ENCODE data around the gene SAMD4B.
A peak's percentile ranks its signal among the peaks of the same experiment; 100 is the strongest.

SAMD4B gene

DNA sequence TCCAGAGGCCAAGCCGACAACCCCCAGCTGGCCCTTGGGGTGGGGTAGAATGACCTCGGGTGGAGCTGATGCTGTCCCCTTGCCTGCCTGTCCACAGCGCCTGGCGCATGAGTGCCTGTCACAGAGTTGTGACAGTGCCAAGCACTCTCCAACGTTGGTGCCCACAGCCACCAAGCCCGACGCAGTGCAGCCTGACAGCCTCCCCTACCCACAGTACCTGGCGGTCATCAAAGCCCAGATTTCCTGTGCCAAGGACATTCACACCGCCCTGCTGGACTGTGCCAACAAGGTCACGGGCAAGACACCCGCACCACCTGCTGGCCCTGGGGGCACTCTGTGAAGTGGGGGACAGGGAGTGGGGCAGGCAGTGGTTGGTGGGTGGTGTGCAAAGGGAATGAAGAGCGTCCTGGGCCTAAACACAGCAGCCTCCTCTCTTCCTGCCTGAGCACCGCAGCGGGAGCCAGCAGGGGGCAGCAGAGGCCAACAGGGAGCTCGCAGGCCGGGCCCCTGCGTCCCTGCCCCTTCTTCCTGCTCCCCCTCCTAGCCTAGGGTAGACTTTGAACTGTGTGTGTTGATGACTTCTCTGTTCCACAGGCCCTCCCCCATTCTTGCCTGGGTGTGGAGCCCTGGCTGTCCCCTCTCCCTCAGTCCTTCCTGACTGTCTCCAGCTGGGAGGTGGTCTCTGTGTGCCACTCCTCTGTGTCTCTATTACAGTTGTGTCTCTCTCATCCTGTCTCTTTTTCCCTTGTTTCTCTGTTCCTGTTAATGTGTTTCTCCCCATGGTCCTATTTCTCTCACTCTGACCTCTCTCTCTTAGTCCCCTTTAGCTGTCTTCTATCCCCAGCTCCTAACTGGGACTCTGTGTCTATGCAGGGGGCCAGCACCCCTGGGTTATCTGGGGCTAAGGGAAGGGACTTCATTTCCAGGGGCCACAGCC, 55.4 kb downstream of the SAMD4B start:
- DNase-seq (ENCODE audit: low spot score): peak; percentile 79

DNA sequence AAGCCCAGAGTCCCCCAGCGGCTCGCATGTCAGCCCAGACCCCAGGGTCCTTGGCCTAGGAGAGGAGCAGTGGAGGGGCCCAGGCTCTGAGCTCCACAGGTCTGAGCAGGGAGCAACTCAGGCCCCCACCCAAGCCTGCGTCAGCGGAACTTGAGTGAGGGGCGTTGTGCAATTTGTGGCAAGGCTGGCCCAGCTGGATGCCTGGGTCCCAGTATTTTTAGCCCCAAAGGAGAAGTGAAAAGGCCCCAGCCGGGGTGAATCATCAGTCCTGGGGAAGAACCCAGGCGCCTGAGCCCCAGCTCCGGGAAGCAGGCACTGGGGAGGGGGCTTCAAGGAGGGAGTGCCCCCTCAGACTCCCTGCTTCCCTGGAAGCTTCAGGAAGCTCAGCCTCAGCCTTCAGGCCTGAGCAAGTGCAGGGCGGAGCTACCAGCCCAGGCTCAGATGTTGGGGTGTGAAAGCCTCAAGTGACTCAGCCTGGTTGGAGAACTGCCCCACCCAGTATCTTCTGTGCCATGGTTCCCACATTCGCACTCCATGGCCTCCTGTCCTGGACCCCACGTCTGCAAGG, 56.2 kb downstream of the SAMD4B start:
- DNase-seq (ENCODE audit: low spot score): no peak

DNA sequence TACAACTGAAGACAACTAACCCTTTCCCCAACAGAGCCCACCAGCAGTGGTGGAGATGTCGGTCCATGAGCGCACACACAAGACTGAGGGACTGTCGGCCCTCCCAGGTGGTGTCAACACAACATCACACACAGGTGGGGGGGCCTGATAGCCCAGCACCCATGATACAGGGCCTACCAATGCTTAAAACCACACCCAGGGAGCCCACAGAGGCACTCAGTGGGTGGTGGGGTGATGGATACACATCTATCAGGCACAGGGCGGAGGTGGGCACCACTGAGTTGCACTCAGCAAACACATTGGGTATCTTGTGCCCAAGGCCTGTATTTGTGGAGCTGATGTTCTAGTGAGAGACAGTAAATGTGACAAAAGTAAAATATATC, 57.4 kb downstream of the SAMD4B start:
- DNase-seq (ENCODE audit: low spot score): no peak

DNA sequence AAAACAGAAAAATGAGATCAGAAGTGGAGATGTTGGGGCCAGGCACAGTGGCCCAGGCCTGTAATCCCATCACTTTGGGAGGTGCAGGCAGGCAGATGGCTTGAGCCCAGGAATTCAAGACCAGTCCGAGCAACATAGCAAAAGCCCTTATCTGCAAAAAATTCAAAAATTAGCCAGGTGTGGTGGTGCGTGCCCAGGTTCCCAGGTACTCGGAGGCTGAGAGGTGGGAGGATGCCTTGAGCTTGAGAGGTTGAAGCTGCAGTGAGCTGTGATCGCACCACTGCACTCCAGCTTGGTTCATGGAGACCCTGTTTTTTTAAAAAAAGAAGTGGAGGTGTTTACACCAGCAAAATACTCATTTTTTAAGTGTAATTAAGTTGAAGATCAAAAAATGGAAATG, 57.8 kb downstream of the SAMD4B start:
- no peak for DNase-seq (ENCODE audit: low spot score)

DNA sequence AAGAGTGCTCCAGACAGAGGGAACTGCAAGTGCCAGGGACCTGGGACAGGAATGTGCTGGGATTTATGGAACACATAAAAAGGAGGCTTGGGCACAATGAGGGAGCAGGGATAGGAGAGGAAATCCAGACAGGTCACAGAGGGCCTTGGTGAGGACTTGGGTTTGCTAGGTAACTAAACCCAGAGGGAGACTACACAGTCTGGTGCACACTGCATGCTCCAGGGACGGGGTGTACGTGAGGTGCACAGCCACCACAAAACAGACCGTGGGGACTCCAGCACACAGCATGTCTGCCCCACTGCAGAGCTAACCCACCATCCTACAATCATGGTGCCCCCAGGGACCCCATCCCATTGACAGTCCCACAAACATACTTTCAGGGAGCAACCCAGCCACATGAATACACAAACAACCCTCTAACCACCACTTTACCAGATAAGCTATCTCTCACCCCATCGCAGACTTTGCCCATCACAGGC, 58.9 kb downstream of the SAMD4B start:
- no peak for DNase-seq (ENCODE audit: low spot score)

DNA sequence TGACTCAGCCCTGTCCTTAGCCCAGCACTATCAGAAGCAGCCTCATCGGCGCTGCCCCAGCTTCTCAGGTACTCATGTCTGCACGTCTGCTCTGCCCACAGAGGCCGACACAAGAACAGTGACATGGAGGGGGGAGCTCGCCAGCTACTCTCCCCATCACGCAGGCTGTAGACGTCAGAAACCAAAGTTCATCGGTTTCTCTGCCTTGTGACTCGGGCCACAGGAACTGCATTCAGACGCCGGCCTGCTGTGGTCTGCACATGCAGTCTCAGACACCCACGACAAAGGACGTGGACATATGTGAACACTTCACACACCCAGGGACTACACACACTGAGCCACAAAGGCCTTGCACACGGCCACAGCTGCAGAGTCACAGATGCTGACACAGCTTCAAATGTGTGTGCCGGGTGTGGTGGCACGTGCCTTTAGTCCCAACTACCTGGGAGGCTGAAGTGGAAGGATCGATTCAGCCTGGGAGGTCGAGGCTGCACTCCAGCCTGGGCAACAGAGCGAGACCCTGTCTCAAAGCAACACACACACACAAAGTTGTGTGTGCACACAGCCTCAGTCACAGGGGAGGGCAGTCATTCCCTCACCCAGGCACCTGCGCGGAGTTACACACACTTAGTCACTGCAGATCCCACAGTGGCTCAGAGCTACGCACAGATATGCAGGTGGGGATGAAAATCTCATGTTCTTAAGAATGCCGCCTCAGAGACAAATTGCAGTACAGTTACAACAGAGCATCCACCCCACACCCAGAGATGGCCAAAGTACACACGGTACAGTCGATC, 59.5 kb downstream of the SAMD4B start:
- peak; percentile 62 for DNase-seq (ENCODE audit: low spot score)

DNA sequence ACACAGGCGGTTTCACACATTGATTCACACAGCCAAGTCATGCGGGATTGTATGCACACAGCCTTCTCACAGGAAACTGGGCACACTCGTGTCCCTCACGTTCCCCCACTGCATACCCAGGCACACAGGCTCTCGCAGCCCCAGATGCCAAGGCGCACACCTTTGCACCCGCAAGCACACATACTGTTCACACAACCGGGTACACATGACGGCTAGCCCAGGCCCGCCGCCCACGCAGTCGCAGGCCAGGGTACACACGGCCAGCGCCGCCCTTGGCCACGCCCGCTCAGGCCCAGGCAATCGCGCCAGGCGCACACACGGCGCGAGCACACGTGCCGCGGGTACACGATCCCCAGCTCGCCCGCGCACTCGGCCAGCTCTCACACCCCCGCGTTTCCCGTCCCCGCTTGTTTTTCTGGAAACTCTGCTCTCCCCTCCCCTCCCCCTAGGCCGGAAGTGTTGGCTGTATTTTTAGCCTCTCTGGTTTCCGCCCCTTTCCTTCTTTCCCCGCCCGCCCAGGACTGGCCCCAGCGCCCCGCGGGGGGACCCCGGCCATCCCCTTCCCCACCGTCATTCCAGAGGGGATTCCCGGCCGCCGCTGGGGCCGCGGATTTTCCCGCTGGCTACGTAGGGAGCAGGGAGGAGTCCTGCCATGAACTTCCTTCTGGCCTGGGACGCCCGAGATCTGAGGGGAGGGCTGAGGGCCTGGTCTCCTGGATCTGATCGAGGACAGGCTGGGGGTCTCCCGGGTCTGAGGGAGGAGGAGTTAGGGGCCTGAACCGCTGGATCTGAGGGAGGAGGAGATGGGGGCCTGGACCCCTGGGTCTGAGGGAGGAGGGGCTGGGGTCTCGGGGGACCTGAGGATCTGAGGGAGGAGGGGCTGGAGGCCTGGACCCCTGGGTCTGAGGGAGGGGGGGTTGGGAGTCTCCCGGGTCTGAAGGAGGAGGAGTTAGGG, 60.4 kb downstream of the SAMD4B start:
- peak; percentile 78 for DNase-seq (ENCODE audit: low spot score)

DNA sequence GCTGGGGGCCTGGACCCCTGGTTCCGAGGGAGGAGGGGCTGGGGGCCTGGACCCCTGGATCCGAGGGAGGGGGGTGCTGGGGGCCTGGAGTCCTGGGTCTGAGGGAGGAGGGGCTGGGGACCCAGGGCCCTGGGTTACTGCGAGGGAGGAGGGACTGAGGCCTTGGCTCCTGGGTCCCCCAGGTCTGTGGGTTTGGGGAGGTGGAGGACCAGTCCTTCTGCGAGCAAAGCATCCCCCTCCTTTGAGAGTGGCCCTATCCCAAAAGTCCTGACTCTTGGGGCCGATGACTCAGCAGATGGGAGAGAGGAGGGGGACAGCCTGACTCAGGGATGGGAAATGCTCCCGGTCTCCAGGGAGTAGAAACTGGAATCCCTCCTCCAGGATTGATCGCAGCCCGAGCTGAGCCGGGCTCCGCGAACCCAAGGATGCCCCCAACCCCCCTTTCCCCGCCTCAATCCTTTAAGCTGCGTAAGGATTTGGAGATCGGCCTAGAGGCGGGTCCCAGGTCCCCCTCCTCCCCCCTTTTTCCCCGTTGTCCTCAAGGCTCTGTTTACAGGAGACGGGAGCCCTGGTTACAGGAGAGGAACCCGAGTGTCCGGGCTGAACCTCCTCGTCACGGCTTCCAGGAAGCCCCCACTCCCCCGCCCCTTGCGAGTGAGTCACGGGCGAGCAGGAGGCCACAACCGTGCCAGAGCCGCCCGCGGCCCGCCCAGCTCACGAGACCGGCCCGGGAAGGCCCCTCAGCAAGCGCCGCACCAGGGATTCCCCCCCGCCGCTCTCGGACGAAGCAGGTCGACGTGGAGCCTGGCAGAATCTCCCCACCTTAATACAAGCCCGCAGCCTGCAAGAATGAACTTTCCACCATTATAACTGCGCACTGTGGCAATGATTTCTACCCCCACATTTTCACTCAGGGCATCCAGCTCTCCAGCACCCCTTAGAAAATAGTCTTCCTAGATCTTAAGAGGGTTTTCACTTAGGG, 61.4 kb downstream of the SAMD4B start:
- DNase-seq (ENCODE audit: low spot score): peak; percentile 77

DNA sequence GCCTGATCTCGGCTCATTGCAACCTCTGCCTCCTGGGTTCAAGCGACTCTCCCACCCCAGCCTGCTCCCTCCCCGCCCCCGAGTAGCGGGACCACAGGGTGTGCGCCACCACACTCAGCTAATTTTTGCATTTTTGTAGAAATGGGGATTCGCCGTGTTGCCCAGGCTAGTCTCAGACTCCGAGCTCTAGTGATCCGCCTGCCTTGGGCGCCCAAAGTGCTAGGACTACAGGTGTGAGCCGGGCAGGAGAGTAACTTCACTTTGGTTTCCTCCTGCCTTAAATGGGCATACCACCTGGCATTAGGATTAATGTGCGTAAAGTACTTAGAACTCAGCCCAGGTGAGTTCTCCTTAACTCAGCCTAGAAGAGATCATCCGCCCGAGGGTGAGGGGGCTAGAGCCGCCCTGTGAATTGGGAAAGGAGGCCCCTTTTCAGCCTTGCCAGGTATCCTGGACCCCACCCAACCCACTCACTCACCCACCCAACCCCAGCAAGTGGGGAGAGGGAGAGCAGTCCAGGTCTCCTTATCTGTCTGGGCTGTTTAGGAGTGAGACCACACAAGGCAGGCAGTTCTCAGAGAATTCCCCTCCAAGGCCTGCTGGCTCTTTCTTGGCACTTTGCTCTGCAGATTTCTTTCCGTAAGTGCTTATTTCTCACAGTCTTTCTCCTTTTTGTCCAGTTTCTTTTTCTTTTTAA, 63.2 kb downstream of the SAMD4B start:
- DNase-seq (ENCODE audit: low spot score): no peak

DNA sequence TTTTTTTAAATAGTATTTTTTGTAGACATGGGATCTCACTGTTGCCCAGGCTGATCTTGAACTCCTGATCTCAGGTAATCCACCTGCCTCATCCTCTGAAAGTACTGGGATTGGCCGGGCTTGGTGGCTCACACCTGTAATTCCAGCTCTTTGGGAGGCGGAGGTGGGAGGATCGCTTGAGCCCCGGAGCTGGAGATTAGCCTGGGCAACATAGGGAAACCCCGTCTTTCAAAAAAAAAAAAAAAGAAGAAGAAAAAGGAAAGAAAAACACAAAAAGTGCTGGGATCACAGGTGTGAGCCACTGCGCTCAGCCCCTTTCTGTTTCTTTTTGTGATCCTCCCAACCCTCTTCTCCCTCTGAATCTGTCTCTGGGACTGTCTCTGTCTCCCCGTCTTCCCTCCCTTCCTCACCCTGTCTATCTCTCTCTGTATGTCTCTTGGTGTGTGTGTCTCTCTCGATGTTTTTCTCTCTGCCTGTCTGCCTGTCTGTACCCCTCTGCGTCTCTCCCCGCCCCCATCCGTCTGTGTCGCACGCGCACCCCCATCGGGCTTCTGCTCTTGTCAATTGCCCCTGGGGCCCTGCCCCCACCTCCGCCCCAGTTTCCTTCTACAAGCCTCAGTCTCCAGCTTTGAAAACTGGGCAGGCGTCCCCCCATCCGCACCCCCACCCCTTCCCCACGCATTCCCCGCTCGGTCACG, 63.9 kb downstream of the SAMD4B start:
- no peak for DNase-seq (ENCODE audit: low spot score)

DNA sequence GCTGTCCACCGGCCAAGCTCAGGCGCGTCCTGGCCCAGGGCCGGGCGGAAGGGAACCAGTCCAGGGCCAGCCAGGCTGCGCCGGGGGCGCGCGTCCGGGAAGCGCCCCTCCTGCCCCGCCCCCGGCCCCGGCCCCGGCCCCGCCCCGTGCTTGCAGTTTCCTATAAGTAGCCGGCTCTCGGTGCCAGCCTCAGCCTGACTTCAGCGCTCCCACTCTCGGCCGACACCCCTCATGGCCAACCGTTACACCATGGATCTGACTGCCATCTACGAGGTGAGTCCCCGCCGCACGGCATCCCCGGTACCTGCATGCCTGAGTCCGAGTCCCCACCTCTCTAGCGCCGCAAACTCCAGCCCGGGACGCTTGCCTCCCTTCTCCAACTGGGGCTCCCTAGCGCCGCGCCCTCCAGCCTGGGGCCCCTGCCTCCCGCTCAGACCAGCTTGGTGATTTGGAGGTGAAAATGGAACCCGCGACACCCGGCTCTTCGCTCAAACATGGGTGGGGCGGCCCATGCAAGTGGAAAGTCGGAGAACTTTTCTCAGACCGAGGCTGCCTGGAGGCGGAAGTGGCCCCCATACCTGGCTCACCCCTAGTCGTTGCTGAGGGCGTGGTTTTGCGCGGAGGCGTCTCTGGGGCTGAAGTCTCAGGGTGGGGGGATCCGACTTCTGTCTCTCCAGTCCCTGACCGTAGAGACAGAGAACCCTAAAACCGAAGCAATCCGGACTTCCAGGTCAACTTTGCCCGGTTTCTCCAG, 64.6 kb downstream of the SAMD4B start, which contains the start of gene ZFP36:
Gene ZFP36 (plus strand): TSS at position 192 of the 754 bp plus-strand sequence. CDS start 58 bp downstream, at position 250.
- DNase-seq (ENCODE audit: low spot score): peak; percentile 74

DNA sequence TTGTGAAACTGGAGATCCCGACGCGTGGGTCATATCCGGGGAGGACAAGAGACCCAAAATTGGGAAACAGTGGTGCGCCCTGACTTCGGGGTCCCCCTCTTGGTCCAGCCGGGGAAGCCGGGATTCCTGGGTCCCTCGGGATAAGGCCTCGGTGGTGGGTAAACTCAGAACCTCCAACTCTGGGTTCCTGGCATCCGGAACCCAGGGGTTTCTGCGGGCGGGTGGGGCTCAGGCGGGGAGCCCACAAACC, 65.1 kb downstream of the SAMD4B start:
- DNase-seq (ENCODE audit: low spot score): no peak

DNA sequence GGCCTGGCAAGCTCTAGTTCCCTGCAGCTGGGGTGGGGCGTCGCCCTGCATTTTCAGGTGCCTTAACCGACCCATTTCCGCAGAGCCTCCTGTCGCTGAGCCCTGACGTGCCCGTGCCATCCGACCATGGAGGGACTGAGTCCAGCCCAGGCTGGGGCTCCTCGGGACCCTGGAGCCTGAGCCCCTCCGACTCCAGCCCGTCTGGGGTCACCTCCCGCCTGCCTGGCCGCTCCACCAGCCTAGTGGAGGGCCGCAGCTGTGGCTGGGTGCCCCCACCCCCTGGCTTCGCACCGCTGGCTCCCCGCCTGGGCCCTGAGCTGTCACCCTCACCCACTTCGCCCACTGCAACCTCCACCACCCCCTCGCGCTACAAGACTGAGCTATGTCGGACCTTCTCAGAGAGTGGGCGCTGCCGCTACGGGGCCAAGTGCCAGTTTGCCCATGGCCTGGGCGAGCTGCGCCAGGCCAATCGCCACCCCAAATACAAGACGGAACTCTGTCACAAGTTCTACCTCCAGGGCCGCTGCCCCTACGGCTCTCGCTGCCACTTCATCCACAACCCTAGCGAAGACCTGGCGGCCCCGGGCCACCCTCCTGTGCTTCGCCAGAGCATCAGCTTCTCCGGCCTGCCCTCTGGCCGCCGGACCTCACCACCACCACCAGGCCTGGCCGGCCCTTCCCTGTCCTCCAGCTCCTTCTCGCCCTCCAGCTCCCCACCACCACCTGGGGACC, 65.6 kb downstream of the SAMD4B start:
- DNase-seq (ENCODE audit: low spot score): no peak

DNA sequence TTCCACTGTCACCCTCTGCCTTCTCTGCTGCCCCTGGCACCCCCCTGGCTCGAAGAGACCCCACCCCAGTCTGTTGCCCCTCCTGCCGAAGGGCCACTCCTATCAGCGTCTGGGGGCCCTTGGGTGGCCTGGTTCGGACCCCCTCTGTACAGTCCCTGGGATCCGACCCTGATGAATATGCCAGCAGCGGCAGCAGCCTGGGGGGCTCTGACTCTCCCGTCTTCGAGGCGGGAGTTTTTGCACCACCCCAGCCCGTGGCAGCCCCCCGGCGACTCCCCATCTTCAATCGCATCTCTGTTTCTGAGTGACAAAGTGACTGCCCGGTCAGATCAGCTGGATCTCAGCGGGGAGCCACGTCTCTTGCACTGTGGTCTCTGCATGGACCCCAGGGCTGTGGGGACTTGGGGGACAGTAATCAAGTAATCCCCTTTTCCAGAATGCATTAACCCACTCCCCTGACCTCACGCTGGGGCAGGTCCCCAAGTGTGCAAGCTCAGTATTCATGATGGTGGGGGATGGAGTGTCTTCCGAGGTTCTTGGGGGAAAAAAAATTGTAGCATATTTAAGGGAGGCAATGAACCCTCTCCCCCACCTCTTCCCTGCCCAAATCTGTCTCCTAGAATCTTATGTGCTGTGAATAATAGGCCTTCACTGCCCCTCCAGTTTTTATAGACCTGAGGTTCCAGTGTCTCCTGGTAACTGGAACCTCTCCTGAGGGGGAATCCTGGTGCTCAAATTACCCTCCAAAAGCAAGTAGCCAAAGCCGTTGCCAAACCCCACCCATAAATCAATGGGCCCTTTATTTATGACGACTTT, 66.4 kb downstream of the SAMD4B start:
- DNase-seq (ENCODE audit: low spot score): no peak

DNA sequence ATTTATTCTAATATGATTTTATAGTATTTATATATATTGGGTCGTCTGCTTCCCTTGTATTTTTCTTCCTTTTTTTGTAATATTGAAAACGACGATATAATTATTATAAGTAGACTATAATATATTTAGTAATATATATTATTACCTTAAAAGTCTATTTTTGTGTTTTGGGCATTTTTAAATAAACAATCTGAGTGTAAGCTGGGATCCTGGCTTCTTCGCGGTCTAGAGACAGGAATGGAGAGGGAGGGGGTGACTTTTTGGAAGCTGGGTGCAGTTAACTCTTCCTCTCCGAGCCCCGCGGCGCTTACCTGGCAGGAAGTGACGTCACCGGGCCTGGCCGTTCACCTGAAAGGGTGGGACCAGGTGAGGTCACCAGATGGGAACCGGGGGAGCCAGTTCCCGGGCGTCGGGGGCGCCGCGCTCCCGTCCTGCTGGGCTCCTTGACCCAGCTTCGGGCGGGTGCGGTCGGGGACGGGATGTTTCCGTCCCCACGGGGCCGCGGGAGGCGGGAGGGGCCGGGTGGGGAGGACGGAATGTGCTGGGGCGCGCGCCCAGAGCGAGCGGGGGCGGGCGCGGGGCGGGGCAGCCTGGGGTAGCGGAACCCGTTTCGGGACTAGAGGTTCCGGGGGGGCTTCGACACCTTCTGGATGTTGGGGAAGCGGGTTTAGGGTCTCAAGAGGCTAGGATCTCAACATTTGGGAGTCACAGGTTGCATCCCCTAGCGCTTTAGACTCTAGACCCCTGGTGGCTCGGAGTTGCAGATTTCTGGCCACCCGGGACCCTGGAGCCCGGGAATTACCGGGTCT, 67.2 kb downstream of the SAMD4B start:
- peak; percentile 75 for DNase-seq (ENCODE audit: low spot score)
